Tongue (tissue), 3 donors: ENCODE data around the gene C19orf33. TPM values are rescaled to one million over a fixed set of nuclear protein-coding genes. Genes with fewer than 3 reads are reported as not detected.

Source experiments
- DNase-seq: peaks from one replicate; pipeline ENCODE4 v3.0.0-alpha.2; 2015
- small RNA-seq: library from RNA; depleted of rRNA; stranded (forward); fragments of <200 nt; gene quantifications from one replicate; pipeline ENCODE3, GENCODE V24; 2014; ENCODE audit warnings: low replicate concordance
- total RNA-seq: library from RNA; depleted of rRNA; stranded (reverse); fragments of >200 nt; gene quantifications from one replicate; pipeline ENCODE4 v1.2.3, GENCODE V29; 2014

The C19orf33 gene
- total RNA-seq, 1 donor from 2014 or later: 16.6 TPM

DNA sequence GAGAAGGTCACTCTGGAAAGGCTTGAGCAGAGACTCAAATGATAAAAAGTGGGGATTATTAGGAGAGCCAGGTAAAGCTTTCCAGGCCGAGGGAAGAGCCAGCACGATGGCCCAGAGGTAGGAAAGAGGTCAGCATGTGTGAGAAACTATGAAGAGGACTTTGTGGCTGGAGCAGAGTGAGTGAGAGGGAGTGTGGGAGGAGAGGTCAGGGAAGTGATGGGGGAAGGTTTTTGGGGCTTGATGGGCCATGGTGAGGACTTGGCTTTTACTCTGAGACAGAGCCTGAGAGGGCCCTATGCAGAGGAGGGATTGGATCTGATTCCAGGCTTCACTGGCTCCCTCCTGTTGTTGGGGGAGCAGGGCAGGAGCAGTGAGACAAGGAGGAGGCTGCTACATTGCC is 36.9 kb downstream of the C19orf33 start:
- no peak for DNase-seq

DNA sequence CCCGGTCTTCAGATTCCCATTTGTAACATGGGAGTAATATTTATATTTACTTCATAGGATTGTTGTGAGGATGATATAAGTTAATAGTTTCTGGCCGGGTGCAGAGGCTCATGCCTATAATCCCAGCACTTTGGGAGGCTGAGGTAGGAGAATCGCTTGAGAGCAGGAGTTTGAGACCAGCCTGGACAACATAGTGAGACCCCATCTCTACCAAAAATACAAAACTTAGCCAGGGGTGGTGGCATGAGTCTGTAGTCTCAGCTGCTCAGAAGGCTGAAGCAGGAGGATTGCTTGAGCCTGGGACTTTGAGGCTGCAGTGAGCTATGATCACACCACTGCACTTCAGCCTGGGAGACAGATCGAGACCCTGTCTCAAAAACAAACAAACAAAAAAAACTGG is 42.8 kb downstream of the C19orf33 start:
- no peak for DNase-seq

DNA sequence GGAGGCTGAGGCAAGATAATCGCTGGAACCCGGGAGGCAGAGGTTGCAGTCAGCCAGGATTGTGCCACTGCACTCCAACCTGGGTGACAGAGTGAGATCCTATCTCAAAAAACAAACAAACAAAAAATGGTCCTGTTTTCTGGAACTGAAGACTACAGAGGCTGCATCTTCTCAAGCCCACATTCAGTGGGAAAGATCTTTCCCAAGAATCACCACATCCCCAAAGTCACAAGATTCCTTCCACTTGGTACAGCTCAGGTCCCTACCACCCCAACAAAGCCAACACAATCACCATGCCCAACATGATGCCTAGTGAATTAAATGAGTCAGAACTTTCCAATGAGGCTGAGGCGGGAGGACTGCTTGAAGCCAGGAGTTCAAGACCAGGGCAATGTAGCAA is 46.8 kb downstream of the C19orf33 start:
- no peak for DNase-seq

DNA sequence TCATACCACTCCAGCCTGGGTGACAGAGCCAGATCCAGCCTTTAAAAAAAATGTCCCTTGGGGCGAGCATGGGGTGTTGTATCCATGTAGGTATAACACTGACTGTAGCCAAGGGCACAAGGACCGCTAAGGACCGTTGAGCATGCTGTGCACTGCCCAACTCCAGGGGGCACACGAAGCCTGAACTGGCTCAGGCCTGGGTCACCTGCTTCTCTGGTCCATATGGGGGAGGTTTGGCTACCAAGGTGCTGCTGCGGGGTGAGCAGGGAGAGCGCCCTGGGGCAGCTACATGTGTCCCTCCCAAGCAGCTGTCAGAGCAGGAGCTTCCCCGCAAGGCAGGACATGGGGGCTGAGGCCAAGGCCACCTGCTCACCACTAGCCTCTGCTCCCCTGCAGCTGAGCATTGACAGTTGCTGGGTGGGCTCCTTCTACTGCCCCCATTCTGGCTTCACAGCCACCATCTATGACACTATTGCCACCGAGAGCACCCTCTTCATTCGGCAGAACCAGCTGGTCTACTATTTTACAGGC is 47.9 kb downstream of the C19orf33 start:
- no peak for DNase-seq

DNA sequence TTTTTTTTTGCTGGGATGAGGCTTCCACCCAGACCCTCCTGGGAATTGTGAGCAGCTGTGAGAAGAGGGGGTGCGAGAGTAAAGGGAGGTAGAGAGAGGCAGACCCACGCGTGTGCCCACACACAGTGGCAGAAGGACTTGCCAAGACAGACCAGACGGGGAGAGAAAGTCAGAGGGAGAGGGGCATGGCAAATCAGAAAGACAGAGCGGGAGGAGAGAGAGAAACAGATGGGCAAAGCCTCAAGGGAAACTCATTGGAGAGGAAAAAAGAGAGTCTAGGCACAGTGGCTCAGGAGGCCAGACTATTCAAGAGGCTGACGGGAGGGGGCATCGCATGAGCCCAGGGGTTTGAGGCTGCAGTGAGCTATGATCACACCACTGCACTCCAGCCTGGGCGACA is 48.6 kb downstream of the C19orf33 start:
- DNase-seq: peak; percentile 39

Small RNA genes within 50 kb of the gene (small RNA-seq; reads per million reads assigned to genes)
- not detected for gene RF00019

Other genes with a start within 250 kb of the C19orf33 start
- 0.92 TPM for gene DPF1, start 80.0 kb upstream of the C19orf33 start, total RNA-seq
- gene PPP1R14A, start 47.9 kb upstream of the C19orf33 start, total RNA-seq: 6.8 TPM
- 89.5 TPM for gene SPINT2, start 39.7 kb upstream of the C19orf33 start, total RNA-seq
- gene YIF1B, start 11.7 kb downstream of the C19orf33 start, total RNA-seq: 24.2 TPM
- gene KCNK6, start 15.6 kb downstream of the C19orf33 start, total RNA-seq: 2.8 TPM
- 0.62 TPM for gene CATSPERG, start 31.6 kb downstream of the C19orf33 start, total RNA-seq
- gene PSMD8, start 70.3 kb downstream of the C19orf33 start, total RNA-seq: 185 TPM
- gene GGN, start 83.8 kb downstream of the C19orf33 start, total RNA-seq: not detected
- gene SPRED3, start 84.4 kb downstream of the C19orf33 start, total RNA-seq: 0.21 TPM
- 7.2 TPM for gene FAM98C, start 98.8 kb downstream of the C19orf33 start, total RNA-seq
- gene RASGRP4, start 122.0 kb downstream of the C19orf33 start, total RNA-seq: 0.41 TPM
- 231 TPM for gene RYR1, start 129.4 kb downstream of the C19orf33 start, total RNA-seq